ENCODE measurements around the gene PRAMEF14.
"Not testable (repeated sequence)": the region's sequence is repeated elsewhere in the genome, so short reads cannot be mapped to it uniquely, and the experiment has no call there.

Gene PRAMEF14, protein sequence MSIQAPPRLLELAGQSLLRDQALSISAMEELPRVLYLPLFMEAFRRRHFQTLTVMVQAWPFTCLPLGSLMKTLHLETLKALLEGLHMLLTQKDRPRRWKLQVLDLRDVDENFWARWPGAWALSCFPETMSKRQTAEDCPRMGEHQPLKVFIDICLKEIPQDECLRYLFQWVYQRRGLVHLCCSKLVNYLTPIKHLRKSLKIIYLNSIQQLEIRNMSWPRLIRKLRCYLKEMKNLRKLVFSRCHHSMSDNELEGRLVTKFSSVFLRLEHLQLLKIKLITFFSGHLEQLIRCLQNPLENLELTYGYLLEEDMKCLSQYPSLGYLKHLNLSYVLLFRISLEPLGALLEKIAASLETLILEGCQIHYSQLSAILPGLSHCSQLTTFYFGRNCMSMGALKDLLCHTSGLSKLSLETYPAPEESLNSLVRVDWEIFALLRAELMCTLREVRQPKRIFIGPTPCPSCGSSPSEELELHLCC

GRCh38 chr1:13347034-13347433 is at the start of gene PRAMEF14:
Gene PRAMEF14, minus strand, starts transcription at chr1:13347134. Its CDS starts 1,820 bp downstream, at chr1:13345314.
- H3K27ac ChIP-seq; H3K4me3 ChIP-seq (ENCODE audit: low read depth in 1 of 2, low read length in 1 of 2); H3K9me3 ChIP-seq; H3K36me3 ChIP-seq; H3K27me3 ChIP-seq; H3K4me1 ChIP-seq (ENCODE audit: control insufficient read depth in 1 of 2, insufficient read depth in 1 of 2, low read depth in 1 of 2, low read length in 1 of 2): not testable (repeated sequence)

DNA sequence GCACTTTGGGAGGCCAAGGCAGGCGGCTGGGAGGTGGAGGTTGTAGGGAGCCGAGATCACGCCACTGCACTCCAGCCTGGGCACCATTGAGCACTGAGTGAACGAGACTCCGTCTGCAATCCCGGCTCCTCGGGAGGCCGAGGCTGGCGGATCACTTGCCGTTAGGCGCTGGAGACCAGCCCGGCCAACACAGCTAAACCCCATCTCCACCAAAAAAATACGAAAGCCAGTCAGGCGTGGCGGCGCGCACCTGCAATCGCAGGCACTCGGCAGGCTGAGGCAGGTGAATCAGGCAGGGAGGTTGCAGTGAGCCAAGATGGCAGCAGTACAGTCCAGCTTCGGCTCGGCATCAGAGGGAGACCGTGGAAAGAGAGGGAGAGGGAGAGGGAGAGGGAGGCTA is 48.4 kb upstream of the PRAMEF14 start:
- not testable (repeated sequence) for H3K4me3 ChIP-seq (ENCODE audit: low read depth in 1 of 2, low read length in 1 of 2); H3K4me1 ChIP-seq (ENCODE audit: control insufficient read depth in 1 of 2, insufficient read depth in 1 of 2, low read depth in 1 of 2, low read length in 1 of 2); H3K27ac ChIP-seq; H3K27me3 ChIP-seq; H3K9me3 ChIP-seq; H3K36me3 ChIP-seq

DNA sequence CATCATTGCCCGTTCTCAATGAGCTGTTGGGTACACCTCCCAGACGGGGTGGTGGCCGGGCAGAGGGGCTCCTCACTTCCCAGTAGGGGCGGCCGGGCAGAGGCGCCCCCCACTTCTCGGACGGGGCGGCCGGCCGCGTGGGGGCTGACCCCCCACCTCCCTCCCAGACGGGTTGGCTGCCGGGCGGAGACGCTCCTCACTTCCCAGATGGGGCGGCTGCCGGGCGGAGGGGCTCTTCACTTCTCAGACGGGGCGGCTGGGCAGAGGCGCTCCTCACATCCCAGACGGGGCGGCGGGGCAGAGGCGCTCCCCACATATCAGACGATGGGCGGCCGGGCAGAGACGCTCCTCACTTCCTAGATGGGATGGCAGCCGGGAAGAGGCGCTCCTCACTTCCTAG is 47.8 kb upstream of the PRAMEF14 start:
- not testable (repeated sequence) for H3K27ac ChIP-seq; H3K36me3 ChIP-seq; H3K4me1 ChIP-seq (ENCODE audit: control insufficient read depth in 1 of 2, insufficient read depth in 1 of 2, low read depth in 1 of 2, low read length in 1 of 2); H3K9me3 ChIP-seq; H3K4me3 ChIP-seq (ENCODE audit: low read depth in 1 of 2, low read length in 1 of 2); H3K27me3 ChIP-seq

GRCh38 chr1:13393004-13393403 is 46.1 kb upstream of the PRAMEF14 start:
- H3K4me1 ChIP-seq (ENCODE audit: control insufficient read depth in 1 of 2, insufficient read depth in 1 of 2, low read depth in 1 of 2, low read length in 1 of 2); H3K27me3 ChIP-seq; H3K4me3 ChIP-seq (ENCODE audit: low read depth in 1 of 2, low read length in 1 of 2); H3K36me3 ChIP-seq; H3K27ac ChIP-seq; H3K9me3 ChIP-seq: not testable (repeated sequence)

DNA sequence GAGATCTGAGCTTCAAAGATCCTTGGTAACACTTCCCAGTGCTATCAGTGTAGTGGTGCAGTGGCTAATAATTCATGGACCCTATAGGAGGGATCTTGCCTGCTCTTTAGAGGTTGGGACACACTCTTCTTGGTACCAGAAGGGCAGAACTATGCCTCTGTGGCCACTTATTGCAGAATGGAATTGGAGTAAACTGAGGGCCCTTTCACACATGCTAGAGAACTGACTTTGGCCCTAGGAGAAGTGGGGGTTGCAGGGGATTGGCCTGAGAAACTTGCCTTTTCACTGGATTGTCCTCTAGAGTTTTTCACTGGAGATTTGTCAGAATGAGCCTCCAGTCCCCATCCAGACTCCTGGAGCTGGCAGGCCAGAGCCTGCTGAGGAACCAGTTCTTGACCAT is 42.4 kb upstream of the PRAMEF14 start, which contains the start of gene PRAMEF17:
Gene PRAMEF17 (plus strand): TSS at position 301 of the 400 bp plus-strand sequence. CDS start 26 bp downstream, at position 327.
- H3K36me3 ChIP-seq; H3K4me3 ChIP-seq (ENCODE audit: low read depth in 1 of 2, low read length in 1 of 2); H3K9me3 ChIP-seq; H3K4me1 ChIP-seq (ENCODE audit: control insufficient read depth in 1 of 2, insufficient read depth in 1 of 2, low read depth in 1 of 2, low read length in 1 of 2); H3K27ac ChIP-seq; H3K27me3 ChIP-seq: not testable (repeated sequence)

DNA sequence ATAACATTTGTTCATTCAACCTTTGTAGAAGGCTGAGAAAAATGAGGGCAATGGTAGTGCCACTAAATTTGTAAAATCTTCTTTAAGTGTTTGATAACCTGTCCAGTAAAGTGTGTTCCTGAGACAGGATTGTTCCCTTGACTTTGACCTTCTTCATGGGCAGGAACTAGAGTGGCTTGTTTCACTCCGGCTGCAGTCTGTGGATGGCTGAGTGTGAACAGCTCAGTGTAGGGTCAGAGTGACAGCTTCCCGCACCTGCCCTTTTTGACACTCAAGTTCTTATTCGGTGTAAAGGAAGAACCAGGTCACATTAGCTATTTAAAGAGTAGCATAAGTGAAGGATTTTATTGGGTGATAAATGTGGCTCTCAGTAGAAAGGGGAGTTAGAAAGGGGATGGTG is 33.4 kb upstream of the PRAMEF14 start:
- H3K4me3 ChIP-seq (ENCODE audit: low read depth in 1 of 2, low read length in 1 of 2); H3K27me3 ChIP-seq; H3K9me3 ChIP-seq; H3K36me3 ChIP-seq; H3K27ac ChIP-seq; H3K4me1 ChIP-seq (ENCODE audit: control insufficient read depth in 1 of 2, insufficient read depth in 1 of 2, low read depth in 1 of 2, low read length in 1 of 2): not testable (repeated sequence)

GRCh38 chr1:13378983-13379382 is 32.0 kb upstream of the PRAMEF14 start:
- H3K9me3 ChIP-seq; H3K36me3 ChIP-seq; H3K4me3 ChIP-seq (ENCODE audit: low read depth in 1 of 2, low read length in 1 of 2); H3K4me1 ChIP-seq (ENCODE audit: control insufficient read depth in 1 of 2, insufficient read depth in 1 of 2, low read depth in 1 of 2, low read length in 1 of 2); H3K27me3 ChIP-seq; H3K27ac ChIP-seq: not testable (repeated sequence)

DNA sequence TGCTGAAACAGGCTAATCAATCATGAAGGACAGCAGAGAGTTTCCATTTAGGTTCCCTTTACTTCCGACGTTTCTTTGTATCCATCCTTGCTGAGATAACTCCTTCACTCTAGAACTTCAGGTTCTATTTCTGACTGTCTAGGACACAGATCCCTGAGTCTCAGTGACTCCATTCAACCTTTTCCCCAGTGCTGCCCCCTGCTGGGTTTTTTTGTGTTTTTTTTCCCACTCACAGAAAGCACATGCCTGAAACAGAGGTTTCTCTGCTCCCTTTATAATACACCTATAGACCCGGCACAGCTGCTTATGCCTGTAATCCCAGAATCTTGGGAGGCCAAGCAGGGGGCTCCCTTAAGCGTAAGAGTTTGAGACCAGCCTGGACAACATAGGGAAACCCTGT is 21.6 kb upstream of the PRAMEF14 start:
- H3K36me3 ChIP-seq; H3K4me1 ChIP-seq (ENCODE audit: control insufficient read depth in 1 of 2, insufficient read depth in 1 of 2, low read depth in 1 of 2, low read length in 1 of 2); H3K27ac ChIP-seq; H3K4me3 ChIP-seq (ENCODE audit: low read depth in 1 of 2, low read length in 1 of 2); H3K9me3 ChIP-seq; H3K27me3 ChIP-seq: not testable (repeated sequence)

DNA sequence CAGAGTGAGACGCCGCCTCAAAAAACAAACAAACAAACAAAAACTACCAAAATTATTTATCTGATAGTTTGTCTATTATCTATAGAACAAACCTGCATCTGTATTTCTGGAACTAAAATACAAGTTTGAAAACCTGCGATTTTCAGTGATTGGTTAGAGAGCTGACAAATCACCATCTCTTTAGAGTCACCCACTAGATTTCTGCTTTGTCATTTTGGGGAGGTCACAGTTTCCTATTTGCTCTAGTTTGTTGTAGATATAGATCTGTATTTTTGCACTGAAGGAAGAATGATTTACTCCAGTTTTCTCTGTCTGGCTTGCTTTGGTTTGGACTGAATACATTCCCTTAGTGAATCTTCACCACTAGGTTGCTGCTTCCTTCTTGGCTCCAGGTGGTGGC is 19.6 kb upstream of the PRAMEF14 start:
- H3K27ac ChIP-seq; H3K4me1 ChIP-seq (ENCODE audit: control insufficient read depth in 1 of 2, insufficient read depth in 1 of 2, low read depth in 1 of 2, low read length in 1 of 2); H3K9me3 ChIP-seq; H3K4me3 ChIP-seq (ENCODE audit: low read depth in 1 of 2, low read length in 1 of 2); H3K27me3 ChIP-seq; H3K36me3 ChIP-seq: not testable (repeated sequence)

DNA sequence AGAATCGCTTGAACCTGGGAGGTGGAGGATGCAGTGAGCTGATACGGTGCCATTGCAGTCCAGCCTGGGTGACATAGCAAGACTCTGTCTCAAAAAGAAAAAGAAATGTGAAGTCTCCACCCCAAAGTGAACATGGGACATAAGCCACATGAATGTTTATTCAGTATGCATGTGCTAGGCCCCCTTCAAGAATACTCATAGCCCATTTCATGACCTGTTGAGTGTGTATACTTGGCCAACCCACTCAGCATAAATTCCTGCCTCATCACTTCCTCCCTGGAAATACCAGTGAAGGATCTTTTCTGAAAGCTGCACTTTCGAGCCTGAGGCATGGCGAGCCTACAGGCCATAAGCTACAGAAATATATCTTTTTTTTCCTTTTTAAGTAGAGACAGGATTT is 18.0 kb upstream of the PRAMEF14 start:
- H3K4me1 ChIP-seq (ENCODE audit: control insufficient read depth in 1 of 2, insufficient read depth in 1 of 2, low read depth in 1 of 2, low read length in 1 of 2); H3K9me3 ChIP-seq; H3K36me3 ChIP-seq; H3K4me3 ChIP-seq (ENCODE audit: low read depth in 1 of 2, low read length in 1 of 2); H3K27ac ChIP-seq; H3K27me3 ChIP-seq: not testable (repeated sequence)

DNA sequence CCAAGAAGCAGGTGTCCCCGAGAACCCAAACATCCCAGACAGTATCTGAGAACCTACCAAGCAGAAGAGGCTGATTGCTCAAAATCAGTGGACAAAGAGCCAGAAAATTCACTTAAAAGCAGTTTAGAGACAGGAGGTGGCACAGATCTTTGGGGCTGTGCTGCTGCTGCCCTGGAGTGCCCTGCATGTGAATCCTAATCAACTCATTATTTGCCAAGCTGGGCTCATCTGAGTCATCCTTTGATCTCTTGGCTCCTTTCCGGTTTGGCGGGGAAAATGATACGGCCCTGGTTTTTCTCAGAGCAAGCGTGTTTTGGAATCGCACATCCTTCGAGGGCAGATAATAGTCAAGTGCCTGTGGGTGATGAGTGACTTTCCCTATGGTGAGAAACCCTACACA is 15.4 kb upstream of the PRAMEF14 start:
- not testable (repeated sequence) for H3K4me1 ChIP-seq (ENCODE audit: control insufficient read depth in 1 of 2, insufficient read depth in 1 of 2, low read depth in 1 of 2, low read length in 1 of 2); H3K4me3 ChIP-seq (ENCODE audit: low read depth in 1 of 2, low read length in 1 of 2); H3K27ac ChIP-seq; H3K36me3 ChIP-seq; H3K9me3 ChIP-seq; H3K27me3 ChIP-seq

GRCh38 chr1:13356774-13357173 is 9.8 kb upstream of the PRAMEF14 start:
- not testable (repeated sequence) for H3K4me3 ChIP-seq (ENCODE audit: low read depth in 1 of 2, low read length in 1 of 2); H3K9me3 ChIP-seq; H3K4me1 ChIP-seq (ENCODE audit: control insufficient read depth in 1 of 2, insufficient read depth in 1 of 2, low read depth in 1 of 2, low read length in 1 of 2); H3K36me3 ChIP-seq; H3K27ac ChIP-seq; H3K27me3 ChIP-seq

- H3K4me3 ChIP-seq (ENCODE audit: low read depth in 1 of 2, low read length in 1 of 2); H3K9me3 ChIP-seq; H3K27me3 ChIP-seq; H3K27ac ChIP-seq; H3K4me1 ChIP-seq (ENCODE audit: control insufficient read depth in 1 of 2, insufficient read depth in 1 of 2, low read depth in 1 of 2, low read length in 1 of 2); H3K36me3 ChIP-seq: not testable (repeated sequence)
Observed at GRCh38 chr1:13354475-13354874, 7.5 kb upstream of the PRAMEF14 start.

- not testable (repeated sequence) for H3K4me3 ChIP-seq (ENCODE audit: low read depth in 1 of 2, low read length in 1 of 2); H3K9me3 ChIP-seq; H3K27me3 ChIP-seq; H3K36me3 ChIP-seq; H3K27ac ChIP-seq; H3K4me1 ChIP-seq (ENCODE audit: control insufficient read depth in 1 of 2, insufficient read depth in 1 of 2, low read depth in 1 of 2, low read length in 1 of 2)
Observed at GRCh38 chr1:13353476-13353875, 6.5 kb upstream of the PRAMEF14 start.
